ENCODE measurements around the gene BTLA.
"Not testable (repeated sequence)": the region's sequence is repeated elsewhere in the genome, so short reads cannot be mapped to it uniquely, and the experiment has no call there.

Gene BTLA, protein sequence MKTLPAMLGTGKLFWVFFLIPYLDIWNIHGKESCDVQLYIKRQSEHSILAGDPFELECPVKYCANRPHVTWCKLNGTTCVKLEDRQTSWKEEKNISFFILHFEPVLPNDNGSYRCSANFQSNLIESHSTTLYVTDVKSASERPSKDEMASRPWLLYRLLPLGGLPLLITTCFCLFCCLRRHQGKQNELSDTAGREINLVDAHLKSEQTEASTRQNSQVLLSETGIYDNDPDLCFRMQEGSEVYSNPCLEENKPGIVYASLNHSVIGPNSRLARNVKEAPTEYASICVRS

GRCh38 chr3:112498914-112499711, at the start of gene BTLA:
TSS of gene BTLA (minus strand) at chr3:112499472. CDS start at chr3:112499358, 114 bp downstream.
- DNase-seq (ENCODE audit: low spot score in 2 of 2) (no peak), ATAC-seq (replicated peaks; ENCODE audit: extremely low read depth, poor library complexity, severe bottlenecking) (peak; percentile 61)
- no peaks in the 10 kb centered on the region for H3K27me3 Mint-ChIP-seq
- H3K9me3 Mint-ChIP-seq: peaks cover 5% of the 10 kb centered on the region
- peak within 1 kb of the TSS; percentile 86 for H3K4me3 Mint-ChIP-seq
- peaks cover 48% of the 10 kb centered on the region for H3K4me1 Mint-ChIP-seq
- H3K36me3 Mint-ChIP-seq (ENCODE audit: insufficient read depth): peaks cover 6% of the 10 kb centered on the region
- H3K27ac Mint-ChIP-seq (ENCODE audit: low read depth): peak within 1 kb of the TSS; percentile 88

DNA sequence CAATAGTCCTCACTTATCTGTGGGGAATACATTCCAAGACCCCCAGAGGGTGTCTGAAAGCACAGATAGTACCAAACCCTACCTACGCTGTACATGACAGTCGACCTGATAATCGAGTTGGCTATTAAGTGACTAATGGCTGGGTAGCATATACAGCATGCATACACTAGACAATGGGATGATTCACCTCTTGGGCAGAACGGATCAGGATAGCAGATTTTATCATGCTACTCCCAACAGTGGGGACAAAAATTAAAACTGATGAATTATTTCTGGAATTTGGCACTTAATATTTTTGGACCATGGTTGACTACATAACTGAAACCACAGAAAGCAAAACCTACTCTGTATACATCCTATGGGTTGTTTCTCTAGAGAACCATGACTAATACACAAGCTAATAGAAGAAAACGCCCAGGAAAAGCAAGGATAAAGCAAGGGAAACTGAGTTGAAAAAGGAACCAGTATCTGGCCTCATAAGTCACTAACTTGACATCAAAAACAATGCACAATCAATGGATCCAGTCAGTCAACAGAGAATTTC, 47.0 kb upstream of the BTLA start:
- no peak overlapping the region for H3K27ac Mint-ChIP-seq (ENCODE audit: low read depth)

GRCh38 chr3:112539825-112540650, 40.8 kb upstream of the BTLA start:
- DNase-seq (ENCODE audit: low spot score in 2 of 2) (no peak), ATAC-seq (replicated peaks; ENCODE audit: extremely low read depth, poor library complexity, severe bottlenecking) (no peak)
- Mint-ChIP-seq H3K4me1 (peaks cover 15% of the 10 kb centered on the region), H3K4me3 (no peak overlapping the region), H3K27ac (ENCODE audit: low read depth) (peak overlapping the region; percentile 60), H3K9me3 (no peaks in the 10 kb centered on the region), H3K36me3 (ENCODE audit: insufficient read depth) (peaks cover 53% of the 10 kb centered on the region), H3K27me3 (no peaks in the 10 kb centered on the region)

More for the DNA sequence above, 47.0 kb upstream of the BTLA start:
- H3K4me3 Mint-ChIP-seq: no peak overlapping the region
- H3K27me3 Mint-ChIP-seq: no peaks in the 10 kb centered on the region
- ATAC-seq (replicated peaks; ENCODE audit: extremely low read depth, poor library complexity, severe bottlenecking): no peak
- DNase-seq (ENCODE audit: low spot score in 2 of 2): no peak
- no peaks in the 10 kb centered on the region for H3K9me3 Mint-ChIP-seq
- peaks cover 30% of the 10 kb centered on the region for H3K36me3 Mint-ChIP-seq (ENCODE audit: insufficient read depth)
- peaks cover 18% of the 10 kb centered on the region for H3K4me1 Mint-ChIP-seq

- Mint-ChIP-seq H3K36me3 (ENCODE audit: insufficient read depth) (peaks cover 25% of the 10 kb centered on the region), H3K27me3 (no peaks in the 10 kb centered on the region), H3K4me3 (no peak overlapping the region), H3K9me3 (no peaks in the 10 kb centered on the region), H3K4me1 (peaks cover 5% of the 10 kb centered on the region), H3K27ac (ENCODE audit: low read depth) (peak overlapping the region; percentile 70)
- no peak for DNase-seq (ENCODE audit: low spot score in 2 of 2)
- no peak for ATAC-seq (replicated peaks; ENCODE audit: extremely low read depth, poor library complexity, severe bottlenecking)
Measured at GRCh38 chr3:112531358-112531781, 32.1 kb upstream of the BTLA start.

- Mint-ChIP-seq H3K4me1 (peaks cover 5% of the 10 kb centered on the region), H3K4me3 (no peak overlapping the region), H3K27ac (ENCODE audit: low read depth) (no peak overlapping the region), H3K36me3 (ENCODE audit: insufficient read depth) (peaks cover 18% of the 10 kb centered on the region), H3K9me3 (no peaks in the 10 kb centered on the region), H3K27me3 (no peaks in the 10 kb centered on the region)
- ATAC-seq (replicated peaks; ENCODE audit: extremely low read depth, poor library complexity, severe bottlenecking) (no peak), DNase-seq (ENCODE audit: low spot score in 2 of 2) (no peak)
Measured at GRCh38 chr3:112530573-112530972, 31.3 kb upstream of the BTLA start.

GRCh38 chr3:112524127-112524526, 24.9 kb upstream of the BTLA start:
- H3K27ac Mint-ChIP-seq (ENCODE audit: low read depth): peak overlapping the region; percentile 19
- H3K9me3 Mint-ChIP-seq; ATAC-seq (replicated peaks; ENCODE audit: extremely low read depth, poor library complexity, severe bottlenecking); H3K27me3 Mint-ChIP-seq; H3K4me1 Mint-ChIP-seq; H3K36me3 Mint-ChIP-seq (ENCODE audit: insufficient read depth); DNase-seq (ENCODE audit: low spot score in 2 of 2); H3K4me3 Mint-ChIP-seq: not testable (repeated sequence)

DNA sequence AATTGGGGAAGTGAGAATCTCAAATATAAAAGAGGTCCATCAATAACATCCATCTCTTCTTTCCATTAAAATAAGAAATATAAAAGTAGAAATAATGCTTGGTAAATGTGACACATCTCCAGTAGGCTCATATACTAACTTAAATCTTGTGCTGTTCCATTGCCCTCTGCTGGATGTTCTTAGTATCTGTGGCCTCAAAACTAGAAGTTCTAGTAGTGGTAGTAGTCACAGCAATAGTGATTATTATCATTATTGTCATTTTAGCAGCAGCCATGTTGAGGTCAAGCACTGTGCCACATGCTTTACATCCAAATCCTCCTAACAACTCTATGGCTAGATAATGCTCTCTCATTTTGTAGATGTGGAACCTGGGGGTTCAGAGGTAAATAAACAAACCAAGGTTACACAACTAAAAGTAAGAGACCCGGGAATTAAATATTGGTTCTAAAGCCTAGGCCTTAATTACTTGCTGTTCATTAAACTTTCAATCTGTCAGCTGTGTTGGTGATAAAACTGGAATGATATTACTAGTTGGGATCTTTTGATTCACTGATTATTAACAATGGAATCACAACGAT, 20.2 kb upstream of the BTLA start:
- H3K27me3 Mint-ChIP-seq: no peaks in the 10 kb centered on the region
- H3K4me3 Mint-ChIP-seq: no peak overlapping the region
- DNase-seq (ENCODE audit: low spot score in 2 of 2): no peak
- peaks cover 11% of the 10 kb centered on the region for H3K4me1 Mint-ChIP-seq
- peak; percentile 71 for ATAC-seq (replicated peaks; ENCODE audit: extremely low read depth, poor library complexity, severe bottlenecking)
- H3K36me3 Mint-ChIP-seq (ENCODE audit: insufficient read depth): no peaks in the 10 kb centered on the region
- no peak overlapping the region for H3K27ac Mint-ChIP-seq (ENCODE audit: low read depth)
- H3K9me3 Mint-ChIP-seq: no peaks in the 10 kb centered on the region

GRCh38 chr3:112518970-112519369, 19.7 kb upstream of the BTLA start:
- not testable (repeated sequence) for H3K27ac Mint-ChIP-seq (ENCODE audit: low read depth); H3K27me3 Mint-ChIP-seq; H3K4me1 Mint-ChIP-seq; H3K4me3 Mint-ChIP-seq; ATAC-seq (replicated peaks; ENCODE audit: extremely low read depth, poor library complexity, severe bottlenecking); DNase-seq (ENCODE audit: low spot score in 2 of 2); H3K9me3 Mint-ChIP-seq; H3K36me3 Mint-ChIP-seq (ENCODE audit: insufficient read depth)

DNA sequence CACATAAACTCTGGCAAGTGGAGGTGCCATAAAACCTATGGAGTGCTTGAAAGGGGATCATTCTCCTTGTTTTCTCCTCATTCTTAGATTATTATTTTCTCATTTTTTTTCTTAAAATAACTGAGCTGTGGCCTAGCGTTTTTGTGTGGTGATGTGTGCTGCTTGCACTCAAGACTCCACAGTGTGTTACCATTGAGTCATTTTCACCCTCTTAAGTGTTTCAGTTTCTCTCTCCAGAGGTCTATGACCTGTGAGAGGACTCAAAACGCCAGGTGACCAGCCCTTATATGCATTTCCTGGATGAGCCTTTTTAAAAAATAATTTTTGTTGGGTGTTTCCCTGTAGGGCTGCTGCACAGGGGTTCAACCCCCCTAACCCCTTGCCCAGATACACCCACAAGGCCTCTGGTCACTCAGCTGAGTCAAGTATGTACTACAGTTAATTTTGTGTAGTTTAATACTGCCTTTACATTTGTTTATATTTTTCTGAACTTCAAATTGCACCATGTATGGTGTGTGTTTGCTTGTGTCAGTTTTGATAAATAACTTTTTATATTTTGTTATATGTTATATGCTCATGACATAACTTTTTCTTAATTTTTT, 15.4 kb upstream of the BTLA start:
- DNase-seq (ENCODE audit: low spot score in 2 of 2): no peak
- H3K9me3 Mint-ChIP-seq: no peaks in the 10 kb centered on the region

GRCh38 chr3:112512320-112512719, 13.0 kb upstream of the BTLA start:
- peaks cover 3% of the 10 kb centered on the region for H3K4me1 Mint-ChIP-seq
- ATAC-seq (replicated peaks; ENCODE audit: extremely low read depth, poor library complexity, severe bottlenecking): no peak
- H3K27me3 Mint-ChIP-seq: no peaks in the 10 kb centered on the region
- no peak for DNase-seq (ENCODE audit: low spot score in 2 of 2)
- H3K9me3 Mint-ChIP-seq: no peaks in the 10 kb centered on the region
- no peak overlapping the region for H3K27ac Mint-ChIP-seq (ENCODE audit: low read depth)
- no peak overlapping the region for H3K4me3 Mint-ChIP-seq
- H3K36me3 Mint-ChIP-seq (ENCODE audit: insufficient read depth): no peaks in the 10 kb centered on the region

More for the DNA sequence above, 15.4 kb upstream of the BTLA start:
- Mint-ChIP-seq H3K4me3 (no peak overlapping the region), H3K4me1 (peaks cover 9% of the 10 kb centered on the region), H3K27ac (ENCODE audit: low read depth) (no peak overlapping the region), H3K36me3 (ENCODE audit: insufficient read depth) (no peaks in the 10 kb centered on the region), H3K27me3 (no peaks in the 10 kb centered on the region)
- peak; percentile 40 for ATAC-seq (replicated peaks; ENCODE audit: extremely low read depth, poor library complexity, severe bottlenecking)

- H3K4me1 Mint-ChIP-seq: no peaks in the 10 kb centered on the region
- ATAC-seq (replicated peaks; ENCODE audit: extremely low read depth, poor library complexity, severe bottlenecking) (no peak), DNase-seq (ENCODE audit: low spot score in 2 of 2) (no peak)
- H3K9me3 Mint-ChIP-seq: no peaks in the 10 kb centered on the region
- no peaks in the 10 kb centered on the region for H3K27me3 Mint-ChIP-seq
- H3K27ac Mint-ChIP-seq (ENCODE audit: low read depth): no peak overlapping the region
- no peaks in the 10 kb centered on the region for H3K36me3 Mint-ChIP-seq (ENCODE audit: insufficient read depth)
- H3K4me3 Mint-ChIP-seq: no peak overlapping the region
Measured at GRCh38 chr3:112508860-112509259, 9.6 kb upstream of the BTLA start.

- ATAC-seq (replicated peaks; ENCODE audit: extremely low read depth, poor library complexity, severe bottlenecking) (no peak), DNase-seq (ENCODE audit: low spot score in 2 of 2) (no peak)
- Mint-ChIP-seq H3K36me3 (ENCODE audit: insufficient read depth) (no peaks in the 10 kb centered on the region), H3K27ac (ENCODE audit: low read depth) (no peak overlapping the region), H3K4me3 (no peak overlapping the region), H3K4me1 (no peaks in the 10 kb centered on the region), H3K27me3 (no peaks in the 10 kb centered on the region), H3K9me3 (no peaks in the 10 kb centered on the region)
Measured at GRCh38 chr3:112508261-112508660, 9.0 kb upstream of the BTLA start.

Data from central memory CD8-positive, alpha-beta T cell (primary cell).